Loucy (cell line): ENCODE measurements around the gene CENPK.
"Not testable (repeated sequence)": the region's sequence is repeated elsewhere in the genome, so short reads cannot be mapped to it uniquely, and the experiment has no call there.

Experiments
- H2AFZ ChIP-seq: fragments of 200-600 bp; sonication (generic); 2 replicates; pipeline ENCODE4 v1.6.0; 2016; ENCODE audit warnings: antibody characterized with exemption, mild to moderate bottlenecking, low read length, moderate library complexity
- H3F3A ChIP-seq: fragments of 200-600 bp; 2 replicates; pipeline ENCODE4 v1.6.0; 2016; ENCODE audit warnings: antibody characterized with exemption, low read depth, mild to moderate bottlenecking
- H3K27me3 ChIP-seq: fragments of 200-600 bp; sonication (generic); 2 replicates; pipeline ENCODE4 v1.6.1; 2014; ENCODE audit warnings: low read length, mild to moderate bottlenecking; ENCODE audit not compliant: insufficient read depth, poor library complexity, severe bottlenecking
- H3K36me3 ChIP-seq: fragments of 200-600 bp; sonication (generic); 2 replicates; pipeline ENCODE4 v1.6.1; 2016; ENCODE audit warnings: low read length; ENCODE audit not compliant: insufficient read depth
- H3K4me1 ChIP-seq: fragments of 200-600 bp; sonication (generic); 2 replicates; pipeline ENCODE4 v1.5.1; 2014; ENCODE audit warnings: low read length, mild to moderate bottlenecking; ENCODE audit not compliant: insufficient read depth, poor library complexity, severe bottlenecking
- H3K4me2 ChIP-seq: fragments of 200-600 bp; sonication (generic); 2 replicates; pipeline ENCODE4 v1.6.0; 2014; ENCODE audit warnings: antibody characterized with exemption, low read length, low read depth, mild to moderate bottlenecking; ENCODE audit not compliant: poor library complexity, severe bottlenecking
- H3K4me3 ChIP-seq: fragments of 200-600 bp; sonication (generic); 2 replicates; pipeline ENCODE4 v1.5.1; 2014; ENCODE audit warnings: low read length, mild to moderate bottlenecking, mixed read lengths; ENCODE audit not compliant: poor library complexity, severe bottlenecking
- H3K79me2 ChIP-seq: fragments of 200-600 bp; sonication (generic); 2 replicates; pipeline ENCODE4 v1.6.1; 2014; ENCODE audit warnings: low read length; ENCODE audit not compliant: insufficient read depth
- H3K9ac ChIP-seq: fragments of 200-600 bp; sonication (generic); 2 replicates; pipeline ENCODE4 v1.6.0; 2014; ENCODE audit warnings: mild to moderate bottlenecking, low read depth, low read length, moderate library complexity; ENCODE audit not compliant: poor library complexity, severe bottlenecking
- H3K9me2 ChIP-seq: fragments of 200-600 bp; sonication (generic); replicated peaks from 2 replicates; pipeline ENCODE4 v1.6.1; 2016; ENCODE audit warnings: low read depth, low read length, mixed read lengths
- H3K9me3 ChIP-seq: fragments of 200-600 bp; sonication (generic); 2 replicates; pipeline ENCODE4 v1.6.1; 2014; ENCODE audit warnings: mild to moderate bottlenecking, antibody characterized with exemption, low read length, low read depth; ENCODE audit not compliant: insufficient read depth
- H4K20me1 ChIP-seq: fragments of 200-600 bp; sonication (generic); 2 replicates; pipeline ENCODE4 v1.6.0; 2014; ENCODE audit warnings: antibody characterized with exemption, low read length, mild to moderate bottlenecking; ENCODE audit not compliant: insufficient read depth, poor library complexity, severe bottlenecking
- EZH2phosphoT487 ChIP-seq: fragments of 200-600 bp; IDR thresholded peaks from 2 replicates; pipeline ENCODE4 v1.6.1; 2018; ENCODE audit warnings: antibody characterized with exemption, mild to moderate bottlenecking, moderate library complexity, borderline replicate concordance
- TF ChIP-seq, protein P1 (sequence below): fragments of 200-600 bp; sonication (generic); conservative IDR thresholded peaks from 2 replicates; pipeline ENCODE4 v1.5.1; 2014; ENCODE audit warnings: mild to moderate bottlenecking, antibody characterized with exemption, low read length

Gene CENPK

DNA sequence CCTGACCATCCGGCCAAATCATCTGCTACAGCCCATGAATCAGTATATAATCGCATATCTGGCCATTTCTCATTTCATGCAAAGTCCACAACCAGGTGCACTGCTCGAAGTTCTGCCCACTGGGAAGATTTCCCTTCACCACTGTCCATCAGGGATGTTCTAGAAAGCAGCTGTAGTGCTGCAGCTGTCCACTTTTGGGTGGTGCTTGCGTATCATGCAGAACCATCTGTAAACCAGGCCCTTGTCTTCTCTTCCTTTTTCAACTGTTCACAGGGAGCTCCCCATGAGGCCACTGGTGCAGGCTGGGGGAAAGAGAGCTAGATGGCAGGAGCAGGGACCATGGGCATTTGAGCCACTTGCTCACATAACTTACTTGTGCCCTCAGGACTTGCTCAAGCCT lies 73.8 kb downstream of the CENPK start:
- Histone ChIP-seq H2AFZ (no peak overlapping the region), H3F3A (no peaks in the 10 kb centered on the region), H3K4me2 (no peak overlapping the region), H3K79me2 (no peaks in the 10 kb centered on the region), H3K9me3 (no peaks in the 10 kb centered on the region), H3K4me1 (no peaks in the 10 kb centered on the region), H3K9ac (no peak overlapping the region), H4K20me1 (no peaks in the 10 kb centered on the region), H3K27me3 (no peaks in the 10 kb centered on the region), H3K9me2 (no peaks in the 10 kb centered on the region), H3K4me3 (no peak overlapping the region), H3K36me3 (no peaks in the 10 kb centered on the region)
- TF ChIP-seq EZH2phosphoT487 = no peak
- TF ChIP-seq, protein P1, sequence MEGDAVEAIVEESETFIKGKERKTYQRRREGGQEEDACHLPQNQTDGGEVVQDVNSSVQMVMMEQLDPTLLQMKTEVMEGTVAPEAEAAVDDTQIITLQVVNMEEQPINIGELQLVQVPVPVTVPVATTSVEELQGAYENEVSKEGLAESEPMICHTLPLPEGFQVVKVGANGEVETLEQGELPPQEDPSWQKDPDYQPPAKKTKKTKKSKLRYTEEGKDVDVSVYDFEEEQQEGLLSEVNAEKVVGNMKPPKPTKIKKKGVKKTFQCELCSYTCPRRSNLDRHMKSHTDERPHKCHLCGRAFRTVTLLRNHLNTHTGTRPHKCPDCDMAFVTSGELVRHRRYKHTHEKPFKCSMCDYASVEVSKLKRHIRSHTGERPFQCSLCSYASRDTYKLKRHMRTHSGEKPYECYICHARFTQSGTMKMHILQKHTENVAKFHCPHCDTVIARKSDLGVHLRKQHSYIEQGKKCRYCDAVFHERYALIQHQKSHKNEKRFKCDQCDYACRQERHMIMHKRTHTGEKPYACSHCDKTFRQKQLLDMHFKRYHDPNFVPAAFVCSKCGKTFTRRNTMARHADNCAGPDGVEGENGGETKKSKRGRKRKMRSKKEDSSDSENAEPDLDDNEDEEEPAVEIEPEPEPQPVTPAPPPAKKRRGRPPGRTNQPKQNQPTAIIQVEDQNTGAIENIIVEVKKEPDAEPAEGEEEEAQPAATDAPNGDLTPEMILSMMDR = no peak

DNA sequence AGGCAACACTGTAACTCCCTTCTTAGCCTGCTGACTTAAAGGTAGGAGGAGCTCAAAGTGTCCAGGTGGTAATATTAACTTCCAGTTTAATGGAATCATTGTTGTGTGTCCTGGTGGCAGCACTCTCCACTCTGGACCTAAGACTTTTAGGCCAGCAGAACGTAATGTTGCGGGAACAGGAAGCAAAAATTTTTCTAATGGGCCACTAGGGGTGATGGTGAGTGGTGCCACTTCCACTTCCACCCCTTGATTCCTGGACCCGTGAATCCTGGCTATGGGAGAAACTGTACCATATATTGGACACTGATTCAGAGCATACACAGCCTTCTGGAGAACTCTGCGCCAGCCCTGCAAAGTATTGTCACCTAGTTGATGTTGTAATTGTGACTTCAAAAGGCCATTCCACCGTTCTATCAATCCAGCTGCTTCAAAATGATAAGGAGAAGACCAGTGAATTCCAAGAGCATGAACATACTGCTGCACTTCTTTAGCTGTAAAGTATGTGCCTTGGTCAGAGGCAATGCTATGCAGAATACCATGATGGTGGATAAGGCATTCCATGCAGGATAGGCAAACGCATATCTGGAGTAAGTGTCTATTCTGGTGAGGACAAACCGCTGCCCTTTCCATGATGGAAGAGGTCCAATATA lies 74.8 kb downstream of the CENPK start:
- H3K27me3 ChIP-seq, H3K36me3 ChIP-seq, H3K9me2 ChIP-seq, H4K20me1 ChIP-seq, H3K4me2 ChIP-seq, H3K9ac ChIP-seq, H2AFZ ChIP-seq, H3K4me3 ChIP-seq, H3K9me3 ChIP-seq, H3F3A ChIP-seq, H3K4me1 ChIP-seq, H3K79me2 ChIP-seq: not testable (repeated sequence)
- TF ChIP-seq, protein P1 = peak; percentile 40

DNA sequence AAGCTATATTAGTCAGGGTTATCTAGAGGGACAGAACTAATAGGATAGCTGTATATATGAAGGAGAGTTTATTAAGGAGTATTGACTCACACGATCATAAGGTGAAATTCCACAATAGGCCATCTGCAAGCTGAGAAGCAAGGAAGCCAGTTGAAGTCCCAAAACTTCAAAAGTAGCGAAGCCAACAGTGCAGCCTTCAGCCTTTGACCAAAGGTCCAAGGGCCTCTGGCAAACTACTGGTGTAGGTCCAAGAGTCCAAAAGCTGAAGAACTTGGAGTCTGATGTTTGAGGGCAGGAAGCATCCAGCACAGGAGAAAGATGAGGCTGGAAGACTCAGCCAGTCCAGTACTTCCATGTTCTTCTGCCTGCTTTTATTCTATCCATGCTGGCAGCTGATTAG lies 76.2 kb downstream of the CENPK start:
- not testable (repeated sequence) for H3K4me2 ChIP-seq, H3K4me3 ChIP-seq, H3K4me1 ChIP-seq, H3K9me2 ChIP-seq, H4K20me1 ChIP-seq, H3K9ac ChIP-seq, H3K36me3 ChIP-seq, H3F3A ChIP-seq, H3K9me3 ChIP-seq, H2AFZ ChIP-seq, H3K79me2 ChIP-seq, H3K27me3 ChIP-seq

DNA sequence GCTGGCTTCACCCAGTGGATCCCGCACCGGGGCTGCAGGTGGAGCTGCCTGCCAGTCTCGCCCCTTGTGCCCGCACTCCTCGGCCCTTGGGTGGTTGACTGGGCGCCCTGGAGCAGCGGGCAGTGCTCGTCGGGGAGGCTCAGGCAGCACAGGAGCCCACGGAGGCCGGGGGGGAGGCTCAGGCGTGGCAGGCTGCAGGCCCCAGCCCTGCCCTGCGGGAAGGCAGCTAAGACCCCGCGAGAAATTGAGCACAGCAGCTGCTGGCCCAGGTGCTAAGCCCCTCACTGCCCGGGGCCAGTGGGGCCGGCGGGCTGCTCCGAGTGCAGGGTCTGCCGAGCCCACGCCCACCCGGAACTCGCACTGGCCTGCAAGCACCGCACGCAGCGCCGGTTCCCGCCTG lies 77.6 kb downstream of the CENPK start:
- peaks cover 15% of the 10 kb centered on the region for H3K4me1 ChIP-seq

More for the DNA sequence above, 77.6 kb downstream of the CENPK start:
- Histone ChIP-seq H3K36me3 (no peaks in the 10 kb centered on the region), H4K20me1 (no peaks in the 10 kb centered on the region), H3K27me3 (no peaks in the 10 kb centered on the region), H3K9me2 (no peaks in the 10 kb centered on the region), H3K9ac (no peak overlapping the region), H3K79me2 (no peaks in the 10 kb centered on the region), H2AFZ (no peak overlapping the region), H3K4me2 (no peak overlapping the region), H3F3A (no peaks in the 10 kb centered on the region), H3K4me3 (no peak overlapping the region), H3K9me3 (no peaks in the 10 kb centered on the region)
- TF ChIP-seq, protein P1 = no peak
- TF ChIP-seq EZH2phosphoT487 = no peak
